DOHH2 (cell line): ENCODE results near the gene ATP8A2.

ENCODE experiments used
- CTCF ChIP-seq: fragments of 200-600 bp; sonication (generic); IDR thresholded peaks from one replicate; pipeline ENCODE4 v1.5.1; 2014; ENCODE audit warnings: antibody characterized with exemption, mild to moderate bottlenecking, low read depth, low read length; ENCODE audit not compliant: poor library complexity, severe bottlenecking
- EZH2phosphoT487 ChIP-seq: fragments of 200-600 bp; sonication (generic); IDR thresholded peaks from 2 replicates; pipeline ENCODE4 v1.6.1; 2017; ENCODE audit warnings: borderline replicate concordance, mild to moderate bottlenecking, antibody characterized with exemption, low read length, moderate library complexity, mixed read lengths

- no peak for TF ChIP-seq CTCF
- no peak for TF ChIP-seq EZH2phosphoT487
Observed at GRCh38 chr13:25816239-25816638, 444.5 kb downstream of the ATP8A2 start.
